SK-N-SH (cell line): ENCODE data around the gene CLIC5.

Experiments used
- CTCF ChIP-seq: fragments of 200-600 bp; sonication (generic); IDR thresholded peaks from 2 replicates; pipeline ENCODE4 v1.6.1; 2017; ENCODE audit warnings: antibody characterized with exemption, mild to moderate bottlenecking, moderate library complexity
- EP300 ChIP-seq, 2 experiments: IDR thresholded peaks; 2 replicates each; pipeline versions ENCODE4 v1.4.0 to v1.6.1; 2012; ENCODE audit warnings: borderline replicate concordance in 1 of 2, low read depth in 1 of 2, low read length in 1 of 2

- TF ChIP-seq CTCF, result no peak
- TF ChIP-seq EP300 (IDR thresholded peaks at IDR 0.05; ENCODE audit: borderline replicate concordance in 1 of 2, low read depth in 1 of 2, low read length in 1 of 2), result no peak
Observed at GRCh38 chr6:45835721-45836437, 179.8 kb downstream of the CLIC5 start.
